Neural cell (in vitro differentiated cells): Measurements from ENCODE around the gene ARHGAP24. TPM values are rescaled to one million over a fixed set of nuclear protein-coding genes. Genes with fewer than 3 reads are reported as not detected.

Experiments used
- H2AFZ ChIP-seq: fragments of 200-600, 300-800 bp; sonication (generic), shearing (Covaris generic); 2 replicates; pipeline ENCODE4 v1.6.0; 2014; ENCODE audit warnings: low read depth, mild to moderate bottlenecking, antibody characterized with exemption, low read length, moderate library complexity
- H3F3A ChIP-seq: fragments of 200-600 bp; shearing (Covaris generic); 2 replicates; pipeline ENCODE4 v1.6.1; 2016; ENCODE audit warnings: mild to moderate bottlenecking, moderate library complexity, mixed read lengths, antibody characterized with exemption, low read length; ENCODE audit not compliant: insufficient read depth, poor library complexity, severe bottlenecking
- H3K27ac ChIP-seq: fragments of 200-600, 300-800 bp; sonication (generic), shearing (Covaris generic); 2 replicates; pipeline ENCODE4 v1.5.1; 2014; ENCODE audit warnings: mild to moderate bottlenecking, low read length, moderate library complexity
- H3K27me3 ChIP-seq: fragments of 300-800, 200-600 bp; sonication (generic), shearing (Covaris generic); 2 replicates; pipeline ENCODE4 v1.6.0; 2014; ENCODE audit warnings: mild to moderate bottlenecking, low read depth, low read length, moderate library complexity; ENCODE audit not compliant: insufficient read depth
- H3K36me3 ChIP-seq: fragments of 300-800, 200-600 bp; sonication (generic), shearing (Covaris generic); 2 replicates; pipeline ENCODE4 v1.5.1; 2014; ENCODE audit warnings: mild to moderate bottlenecking, antibody characterized with exemption, low read length, moderate library complexity; ENCODE audit not compliant: insufficient read depth
- H3K4me2 ChIP-seq: fragments of 300-800, 200-600 bp; sonication (generic), shearing (Covaris generic); 2 replicates; pipeline ENCODE4 v1.6.0; 2014; ENCODE audit warnings: mild to moderate bottlenecking, low read length
- H3K4me3 ChIP-seq: fragments of 300-800, 200-600 bp; sonication (generic), shearing (Covaris generic); 2 replicates; pipeline ENCODE4 v1.5.1; 2014; ENCODE audit warnings: mild to moderate bottlenecking, low read length, moderate library complexity
- H3K79me2 ChIP-seq: fragments of 200-600 bp; shearing (Covaris generic); replicated peaks from 2 replicates; pipeline ENCODE4 v1.6.0; 2014; ENCODE audit warnings: mild to moderate bottlenecking, low read length, moderate library complexity; ENCODE audit not compliant: insufficient read depth
- H3K9ac ChIP-seq: fragments of 300-800, 200-600 bp; sonication (generic), shearing (Covaris generic); 2 replicates; pipeline ENCODE4 v1.6.1; 2016; ENCODE audit warnings: mild to moderate bottlenecking, low read length, mixed read lengths
- H3K9me2 ChIP-seq: fragments of 200-600 bp; shearing (Covaris generic); 2 replicates; pipeline ENCODE4 v1.6.1; 2016; ENCODE audit warnings: mild to moderate bottlenecking, low read length, mixed read lengths; ENCODE audit not compliant: insufficient read depth
- H3K9me3 ChIP-seq: fragments of 200-600, 300-800 bp; sonication (generic), shearing (Covaris generic); 2 replicates; pipeline ENCODE4 v1.6.1; 2016; ENCODE audit warnings: mild to moderate bottlenecking, mixed run types, low read length, moderate library complexity, mixed read lengths
- H4K20me1 ChIP-seq: fragments of 200-600 bp; shearing (Covaris generic); 2 replicates; pipeline ENCODE4 v1.6.1; 2016; ENCODE audit warnings: mild to moderate bottlenecking, mixed run types; ENCODE audit not compliant: insufficient read depth
- EP300 ChIP-seq: fragments of 450-650 bp; conservative IDR thresholded peaks from 2 replicates; pipeline ENCODE4 v1.6.1; 2014; ENCODE audit warnings: antibody characterized with exemption, mild to moderate bottlenecking, moderate library complexity; ENCODE audit not compliant: poor library complexity, severe bottlenecking
- EZH2 ChIP-seq: fragments of 200-600, 300-800 bp; shearing (Covaris generic), sonication (generic); IDR thresholded peaks from 2 replicates; pipeline ENCODE4 v1.6.1; 2014; ENCODE audit warnings: antibody characterized with exemption, low read length, borderline replicate concordance, mild to moderate bottlenecking; ENCODE audit not compliant: insufficient read depth, poor library complexity, severe bottlenecking
- MXI1 ChIP-seq: fragments of 450-650 bp; conservative IDR thresholded peaks from 2 replicates; pipeline ENCODE4 v1.6.1; 2014; ENCODE audit warnings: antibody characterized with exemption, mild to moderate bottlenecking; ENCODE audit not compliant: poor library complexity, severe bottlenecking
- POLR2AphosphoS5 ChIP-seq: IDR thresholded peaks from 2 replicates; pipeline ENCODE4 v1.6.1; 2012
- RAD21 ChIP-seq: fragments of 450-650 bp; conservative IDR thresholded peaks from 2 replicates; pipeline ENCODE4 v1.6.1; 2014; ENCODE audit warnings: antibody characterized with exemption, mild to moderate bottlenecking, moderate library complexity
- SMC3 ChIP-seq: fragments of 450-650 bp; conservative IDR thresholded peaks from 2 replicates; pipeline ENCODE4 v1.6.1; 2014; ENCODE audit warnings: antibody characterized with exemption, mild to moderate bottlenecking, moderate library complexity; ENCODE audit not compliant: poor library complexity
- TAF1 ChIP-seq: IDR thresholded peaks from 2 replicates; pipeline ENCODE4 v1.6.1; 2012; ENCODE audit warnings: low read depth
- polyA plus RNA-seq: library from polyadenylated mRNA; depleted of rRNA; stranded (reverse); fragments of >200 nt; gene quantifications from 2 replicates; pipeline ENCODE4 v1.2.3, GENCODE V29; 2014
- TF ChIP-seq, protein P1 (sequence below): IDR thresholded peaks from 2 replicates; pipeline ENCODE4 v1.6.1; 2012; ENCODE audit warnings: borderline replicate concordance
- TF ChIP-seq, protein P2 (sequence below): fragments of 450-650 bp; IDR thresholded peaks from 2 replicates; pipeline ENCODE4 v1.5.1; 2014; ENCODE audit warnings: antibody characterized with exemption, mild to moderate bottlenecking, moderate library complexity; ENCODE audit not compliant: poor library complexity, severe bottlenecking

The ARHGAP24 gene
- polyA plus RNA-seq, 1 donor from 2014 or later, result 2.9 TPM

DNA sequence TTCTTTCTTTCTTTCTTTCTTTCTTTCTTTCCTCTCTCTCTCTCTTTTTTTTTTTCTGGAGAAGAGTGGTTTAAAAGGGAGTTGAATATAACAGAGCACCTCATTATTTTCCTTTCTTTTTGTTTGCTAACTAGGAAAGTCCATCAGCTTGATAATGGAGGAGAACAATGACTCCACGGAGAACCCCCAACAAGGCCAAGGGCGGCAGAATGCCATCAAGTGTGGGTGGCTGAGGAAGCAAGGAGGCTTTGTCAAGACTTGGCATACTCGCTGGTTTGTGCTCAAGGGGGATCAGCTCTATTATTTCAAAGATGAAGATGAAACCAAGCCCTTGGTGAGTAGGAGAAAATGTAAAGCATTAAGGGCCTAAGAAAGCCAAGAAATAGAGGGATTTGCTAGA, 95.4 kb downstream of the ARHGAP24 start:
- H3K4me3 ChIP-seq, result no peak overlapping the region
- H3K9me2 ChIP-seq, result no peaks in the 10 kb centered on the region
- no peak overlapping the region for H2AFZ ChIP-seq
- H3K4me2 ChIP-seq, result no peak overlapping the region
- H3F3A ChIP-seq, result no peaks in the 10 kb centered on the region
- TF ChIP-seq, protein P1, sequence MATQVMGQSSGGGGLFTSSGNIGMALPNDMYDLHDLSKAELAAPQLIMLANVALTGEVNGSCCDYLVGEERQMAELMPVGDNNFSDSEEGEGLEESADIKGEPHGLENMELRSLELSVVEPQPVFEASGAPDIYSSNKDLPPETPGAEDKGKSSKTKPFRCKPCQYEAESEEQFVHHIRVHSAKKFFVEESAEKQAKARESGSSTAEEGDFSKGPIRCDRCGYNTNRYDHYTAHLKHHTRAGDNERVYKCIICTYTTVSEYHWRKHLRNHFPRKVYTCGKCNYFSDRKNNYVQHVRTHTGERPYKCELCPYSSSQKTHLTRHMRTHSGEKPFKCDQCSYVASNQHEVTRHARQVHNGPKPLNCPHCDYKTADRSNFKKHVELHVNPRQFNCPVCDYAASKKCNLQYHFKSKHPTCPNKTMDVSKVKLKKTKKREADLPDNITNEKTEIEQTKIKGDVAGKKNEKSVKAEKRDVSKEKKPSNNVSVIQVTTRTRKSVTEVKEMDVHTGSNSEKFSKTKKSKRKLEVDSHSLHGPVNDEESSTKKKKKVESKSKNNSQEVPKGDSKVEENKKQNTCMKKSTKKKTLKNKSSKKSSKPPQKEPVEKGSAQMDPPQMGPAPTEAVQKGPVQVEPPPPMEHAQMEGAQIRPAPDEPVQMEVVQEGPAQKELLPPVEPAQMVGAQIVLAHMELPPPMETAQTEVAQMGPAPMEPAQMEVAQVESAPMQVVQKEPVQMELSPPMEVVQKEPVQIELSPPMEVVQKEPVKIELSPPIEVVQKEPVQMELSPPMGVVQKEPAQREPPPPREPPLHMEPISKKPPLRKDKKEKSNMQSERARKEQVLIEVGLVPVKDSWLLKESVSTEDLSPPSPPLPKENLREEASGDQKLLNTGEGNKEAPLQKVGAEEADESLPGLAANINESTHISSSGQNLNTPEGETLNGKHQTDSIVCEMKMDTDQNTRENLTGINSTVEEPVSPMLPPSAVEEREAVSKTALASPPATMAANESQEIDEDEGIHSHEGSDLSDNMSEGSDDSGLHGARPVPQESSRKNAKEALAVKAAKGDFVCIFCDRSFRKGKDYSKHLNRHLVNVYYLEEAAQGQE, result no peak
- TF ChIP-seq MXI1 (no peak), EZH2 (no peak), SMC3 (no peak), EP300 (no peak), POLR2AphosphoS5 (no peak)
- no peaks in the 10 kb centered on the region for H4K20me1 ChIP-seq
- no peaks in the 10 kb centered on the region for H3K27me3 ChIP-seq
- no peaks in the 10 kb centered on the region for H3K9me3 ChIP-seq
- no peaks in the 10 kb centered on the region for H3K79me2 ChIP-seq
- no peaks in the 10 kb centered on the region for H3K36me3 ChIP-seq
- no peak overlapping the region for H3K27ac ChIP-seq
- no peak overlapping the region for H3K9ac ChIP-seq

DNA sequence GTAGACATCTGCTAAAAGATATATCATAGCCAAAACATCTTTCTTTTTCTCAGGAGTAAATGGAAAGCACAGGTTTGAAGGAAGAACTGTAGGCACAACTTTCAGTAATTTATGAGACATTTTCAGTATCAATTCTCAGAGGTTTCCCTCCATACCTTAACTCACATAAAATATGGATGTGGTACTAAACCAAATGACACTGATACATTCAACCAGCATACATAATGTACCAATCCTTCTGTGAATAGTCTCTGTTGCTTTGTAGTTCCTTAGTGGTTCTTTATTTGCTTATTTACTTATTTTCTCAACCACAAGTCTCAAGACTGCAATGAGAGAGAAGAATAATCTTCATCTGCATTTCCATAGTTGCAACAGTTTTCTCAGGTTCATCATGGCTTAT, 96.1 kb downstream of the ARHGAP24 start:
- Histone ChIP-seq H2AFZ (no peak overlapping the region), H3K79me2 (no peaks in the 10 kb centered on the region), H3K4me3 (no peak overlapping the region), H3F3A (no peaks in the 10 kb centered on the region), H3K9ac (no peak overlapping the region), H3K4me2 (no peak overlapping the region), H3K27ac (no peak overlapping the region), H3K9me2 (no peaks in the 10 kb centered on the region), H3K36me3 (no peaks in the 10 kb centered on the region), H3K9me3 (no peaks in the 10 kb centered on the region), H3K27me3 (no peaks in the 10 kb centered on the region), H4K20me1 (no peaks in the 10 kb centered on the region)
- TF ChIP-seq RAD21 (no peak), EZH2 (no peak), TAF1 (no peak), MXI1 (no peak), POLR2AphosphoS5 (no peak), SMC3 (no peak), EP300 (no peak)
- TF ChIP-seq, protein P2, sequence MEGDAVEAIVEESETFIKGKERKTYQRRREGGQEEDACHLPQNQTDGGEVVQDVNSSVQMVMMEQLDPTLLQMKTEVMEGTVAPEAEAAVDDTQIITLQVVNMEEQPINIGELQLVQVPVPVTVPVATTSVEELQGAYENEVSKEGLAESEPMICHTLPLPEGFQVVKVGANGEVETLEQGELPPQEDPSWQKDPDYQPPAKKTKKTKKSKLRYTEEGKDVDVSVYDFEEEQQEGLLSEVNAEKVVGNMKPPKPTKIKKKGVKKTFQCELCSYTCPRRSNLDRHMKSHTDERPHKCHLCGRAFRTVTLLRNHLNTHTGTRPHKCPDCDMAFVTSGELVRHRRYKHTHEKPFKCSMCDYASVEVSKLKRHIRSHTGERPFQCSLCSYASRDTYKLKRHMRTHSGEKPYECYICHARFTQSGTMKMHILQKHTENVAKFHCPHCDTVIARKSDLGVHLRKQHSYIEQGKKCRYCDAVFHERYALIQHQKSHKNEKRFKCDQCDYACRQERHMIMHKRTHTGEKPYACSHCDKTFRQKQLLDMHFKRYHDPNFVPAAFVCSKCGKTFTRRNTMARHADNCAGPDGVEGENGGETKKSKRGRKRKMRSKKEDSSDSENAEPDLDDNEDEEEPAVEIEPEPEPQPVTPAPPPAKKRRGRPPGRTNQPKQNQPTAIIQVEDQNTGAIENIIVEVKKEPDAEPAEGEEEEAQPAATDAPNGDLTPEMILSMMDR, result no peak
- TF ChIP-seq, protein P1, result no peak
